ENCODE data around the gene LAYN. TPM values are rescaled to one million over a fixed set of nuclear protein-coding genes. Genes with fewer than 3 reads are reported as not detected.

The LAYN gene
- total and polyA plus RNA-seq, 2 of the 4 experiments (the other 2 are of a cell fraction): 92.5 to 118 TPM

- peak; percentile 70 for TF ChIP-seq MAFK (IDR thresholded peaks at IDR 0.05; ENCODE audit: low read depth, low read length)
- TF ChIP-seq BHLHE40 (IDR thresholded peaks at IDR 0.05; ENCODE audit: low read depth, low read length): peak; percentile 98
- peak; percentile 29; the same call in 1 of the 2 replicates for TF ChIP-seq MAZ (IDR thresholded peaks at IDR 0.05; ENCODE audit: borderline replicate concordance, low read depth, low read length)
- peak; percentile 72 for TF ChIP-seq RCOR1 (IDR thresholded peaks at IDR 0.05; ENCODE audit: insufficient replicate concordance, low read length)
- TF ChIP-seq FOS (IDR thresholded peaks at IDR 0.05; ENCODE audit: low read depth, low read length): peak; percentile 89
- TF ChIP-seq SMC3 (IDR thresholded peaks at IDR 0.05; ENCODE audit: low read depth, low read length): no peak
- TF ChIP-seq RFX5 (IDR thresholded peaks at IDR 0.05; ENCODE audit: low read depth, low read length): no peak
- peak; percentile 83 for TF ChIP-seq CEBPB (IDR thresholded peaks at IDR 0.05; ENCODE audit: low read depth, low read length)
- TF ChIP-seq, protein P1, sequence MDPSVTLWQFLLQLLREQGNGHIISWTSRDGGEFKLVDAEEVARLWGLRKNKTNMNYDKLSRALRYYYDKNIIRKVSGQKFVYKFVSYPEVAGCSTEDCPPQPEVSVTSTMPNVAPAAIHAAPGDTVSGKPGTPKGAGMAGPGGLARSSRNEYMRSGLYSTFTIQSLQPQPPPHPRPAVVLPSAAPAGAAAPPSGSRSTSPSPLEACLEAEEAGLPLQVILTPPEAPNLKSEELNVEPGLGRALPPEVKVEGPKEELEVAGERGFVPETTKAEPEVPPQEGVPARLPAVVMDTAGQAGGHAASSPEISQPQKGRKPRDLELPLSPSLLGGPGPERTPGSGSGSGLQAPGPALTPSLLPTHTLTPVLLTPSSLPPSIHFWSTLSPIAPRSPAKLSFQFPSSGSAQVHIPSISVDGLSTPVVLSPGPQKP (IDR thresholded peaks at IDR 0.05; ENCODE audit: borderline replicate concordance, low read depth, low read length): no peak
- peak; percentile 18; the same call in 1 of the 2 replicates for TF ChIP-seq CTCF (conservative IDR thresholded peaks at IDR 0.05; ENCODE audit: low read depth, low read length)
- peak overlapping the region; percentile 56 for H3K9ac ChIP-seq (ENCODE audit: low read depth, low read length)
- peak overlapping the region; percentile 100 for H3K27ac ChIP-seq (ENCODE audit: insufficient read depth, low read length)
- peaks cover 47% of the 10 kb centered on the region for H3K4me1 ChIP-seq (ENCODE audit: control insufficient read depth, insufficient read depth, low read length)
- peak overlapping the region; percentile 66 for H3K4me2 ChIP-seq (ENCODE audit: low read depth, low read length)
- intact Hi-C loops (cut with micrococcal nuclease) (loop anchor here (1.0 to 2.0 kb wide), 2 partner anchors 17 to 103 kb away; partner anchors contain the start of gene LAYN), dilution Hi-C loops (cut with HindIII; ENCODE audit: low sequenced_read_pairs, unreplicated experiment) (no loop called here), in situ Hi-C loops (cut with MboI; ENCODE audit: low sequenced_read_pairs) (no loop called here)
- WGBS, 2 experiments (ENCODE audit: extremely low coverage in 2 of 2, insufficient read length in 1 of 2): no CpG with 5 or more reads among the region's 5 CpGs
- H3K4me3 ChIP-seq (ENCODE audit: insufficient read depth, low read depth, low read length): no peak overlapping the region
- peak overlapping the region; percentile 92 for H3K4ac ChIP-seq (ENCODE audit: low read depth, low read length)
- no TSS peak for BruUV-seq (replicated peaks)
- peak; percentile 78 for ATAC-seq (ENCODE audit: low read depth)
- H2AK9ac ChIP-seq (replicated peaks; ENCODE audit: low read depth, low read length, poor library complexity): peak overlapping the region; percentile 21
- H2BK15ac ChIP-seq (ENCODE audit: low read depth, low read length): peak overlapping the region; percentile 74
- peak overlapping the region; percentile 84 for H3K14ac ChIP-seq (replicated peaks; ENCODE audit: low read depth, low read length)
- H3K36me3 ChIP-seq (ENCODE audit: control insufficient read depth, insufficient read depth, low read length): peaks cover 32% of the 10 kb centered on the region
- peak overlapping the region; percentile 90 for H3K23ac ChIP-seq (ENCODE audit: low read depth, low read length)
- H3K27me3 ChIP-seq (ENCODE audit: control insufficient read depth, insufficient read depth, low read length): no peaks in the 10 kb centered on the region
- peak overlapping the region; percentile 97 for H2BK20ac ChIP-seq (ENCODE audit: low read depth, low read length)
- CTCF ChIA-PET: interaction anchor here (0.6 to 1.6 kb wide), 6 partner anchors 10 to 488 kb away, joined by 3 to 5 read pairs (median 3); no protein-coding TSS in a partner anchor
- POLR2A ChIA-PET (ENCODE audit: unreplicated experiment): no interaction called here
- H4K5ac ChIP-seq (ENCODE audit: low read depth, low read length): peak overlapping the region; percentile 85
- no peak overlapping the region for H2AFZ ChIP-seq (replicated peaks; ENCODE audit: low read length, poor library complexity)
- H3K18ac ChIP-seq (ENCODE audit: low read depth, low read length): peak overlapping the region; percentile 94
- peaks cover 12 to 36% of the 10 kb centered on the region in 2 experiments for H3K79me1 ChIP-seq (ENCODE audit: low read depth in 1 of 2, low read length in 2 of 2)
- peaks cover 2% of the 10 kb centered on the region; the same call in 1 of the 2 replicates for H3K9me3 ChIP-seq (ENCODE audit: control insufficient read depth, insufficient read depth, low read length)
- H4K8ac ChIP-seq (ENCODE audit: low read depth in 2 of 2, low read length in 2 of 2): peak overlapping the region; percentile 51 to 87
- peaks cover 16% of the 10 kb centered on the region for H3K9me1 ChIP-seq (ENCODE audit: insufficient read depth, low read length)
- peaks cover 3% of the 10 kb centered on the region; the same call in 1 of the 2 replicates for H4K20me1 ChIP-seq (ENCODE audit: insufficient read depth, low read length)
- peak overlapping the region; percentile 68 for H2AK5ac ChIP-seq (ENCODE audit: low read depth, low read length)
- peak overlapping the region; percentile 98 for H2BK5ac ChIP-seq (ENCODE audit: low read depth, low read length, poor library complexity, severe bottlenecking)
- peak overlapping the region; percentile 98 for H3K56ac ChIP-seq (ENCODE audit: extremely low read depth, insufficient read depth, low read length)
- peak; percentile 99 for DNase-seq
- peak overlapping the region; percentile 98 for H4K91ac ChIP-seq (ENCODE audit: insufficient read depth, low read depth, low read length)
- H2BK120ac ChIP-seq (ENCODE audit: low read depth, low read length): peak overlapping the region; percentile 97
Observed at GRCh38 chr11:111557425-111558111, 17.0 kb downstream of the LAYN start.

All from IMR-90 (cell line).